ENCODE results near the gene CASZ1. TPM values are rescaled to one million over a fixed set of nuclear protein-coding genes. Genes with fewer than 3 reads are reported as not detected.

CASZ1 gene
- total and polyA plus RNA-seq, 10 of the 15 experiments (the other 5 are each of a cell fraction or from before 2014, with no cell fraction given), result 0.52 to 9.8 (median 3.7) TPM

GRCh38 chr1:10717296-10718082 lies 79.0 kb downstream of the CASZ1 start (continued):
- TF ChIP-seq, protein P1, sequence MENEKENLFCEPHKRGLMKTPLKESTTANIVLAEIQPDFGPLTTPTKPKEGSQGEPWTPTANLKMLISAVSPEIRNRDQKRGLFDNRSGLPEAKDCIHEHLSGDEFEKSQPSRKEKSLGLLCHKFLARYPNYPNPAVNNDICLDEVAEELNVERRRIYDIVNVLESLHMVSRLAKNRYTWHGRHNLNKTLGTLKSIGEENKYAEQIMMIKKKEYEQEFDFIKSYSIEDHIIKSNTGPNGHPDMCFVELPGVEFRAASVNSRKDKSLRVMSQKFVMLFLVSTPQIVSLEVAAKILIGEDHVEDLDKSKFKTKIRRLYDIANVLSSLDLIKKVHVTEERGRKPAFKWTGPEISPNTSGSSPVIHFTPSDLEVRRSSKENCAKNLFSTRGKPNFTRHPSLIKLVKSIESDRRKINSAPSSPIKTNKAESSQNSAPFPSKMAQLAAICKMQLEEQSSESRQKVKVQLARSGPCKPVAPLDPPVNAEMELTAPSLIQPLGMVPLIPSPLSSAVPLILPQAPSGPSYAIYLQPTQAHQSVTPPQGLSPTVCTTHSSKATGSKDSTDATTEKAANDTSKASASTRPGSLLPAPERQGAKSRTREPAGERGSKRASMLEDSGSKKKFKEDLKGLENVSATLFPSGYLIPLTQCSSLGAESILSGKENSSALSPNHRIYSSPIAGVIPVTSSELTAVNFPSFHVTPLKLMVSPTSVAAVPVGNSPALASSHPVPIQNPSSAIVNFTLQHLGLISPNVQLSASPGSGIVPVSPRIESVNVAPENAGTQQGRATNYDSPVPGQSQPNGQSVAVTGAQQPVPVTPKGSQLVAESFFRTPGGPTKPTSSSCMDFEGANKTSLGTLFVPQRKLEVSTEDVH (IDR thresholded peaks at IDR 0.05; ENCODE audit: low read depth, partially characterized antibody), result no peak
- TF ChIP-seq KAT2A (conservative IDR thresholded peaks at IDR 0.05; ENCODE audit: control insufficient read depth, low read depth, low read length), result no peak

DNA sequence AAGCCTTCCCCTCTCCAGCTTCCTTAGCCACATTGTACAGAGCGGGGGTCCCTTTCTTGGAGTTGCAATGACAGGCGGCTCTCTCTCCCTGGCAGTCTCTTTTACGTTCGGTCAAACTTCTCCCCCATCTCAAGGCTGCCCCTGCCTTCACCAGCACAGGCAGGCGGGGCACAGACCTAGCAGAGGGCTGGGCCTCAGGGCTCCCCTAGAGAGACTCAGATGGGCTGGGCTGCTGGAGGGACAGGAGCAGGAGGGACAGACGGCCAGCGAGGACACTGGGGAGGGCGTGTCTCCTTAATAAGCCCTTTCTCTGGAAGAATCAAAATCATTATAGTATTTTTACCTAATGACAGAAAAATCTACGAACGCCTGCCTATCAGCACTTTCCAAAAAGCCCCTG lies 79.6 kb downstream of the CASZ1 start:
- no peaks in the 10 kb centered on the region for H3K36me3 ChIP-seq (ENCODE audit: control insufficient read depth in 2 of 2, insufficient read depth in 2 of 2, low read length in 1 of 2)
- ChIA-PET SMC1A (ENCODE audit: uncharacterized antibody, unreplicated experiment) (interaction anchor here (0.6 kb wide), 1 partner anchor 191 kb away, joined by 3 read pairs; no protein-coding TSS in a partner anchor), POLR2A (no interaction called here), RAD21 (ENCODE audit: unreplicated experiment) (no interaction called here), CTCF (no interaction called here)
- no peak overlapping the region for H3K4me3 ChIP-seq
- in situ Hi-C loops (cut with MboI), result no loop called here
- no peak for FAIRE-seq
- no peaks in the 10 kb centered on the region for H3K9me3 ChIP-seq (replicated peaks; ENCODE audit: control insufficient read depth, insufficient read depth, low read length)
- H4K20me1 ChIP-seq (ENCODE audit: control insufficient read depth, insufficient read depth), result no peaks in the 10 kb centered on the region
- H2AFZ ChIP-seq (ENCODE audit: control insufficient read depth, low read depth, low read length), result no peak overlapping the region
- H3K4me1 ChIP-seq (ENCODE audit: control insufficient read depth, insufficient read depth, low read length), result no peaks in the 10 kb centered on the region
- no TSS peak for BruUV-seq (replicated peaks)
- H3K9ac ChIP-seq (ENCODE audit: control insufficient read depth, insufficient read depth, low read length), result no peak overlapping the region
- DNase-seq (ENCODE audit: low read depth, low spot score), result no peak
- no peaks in the 10 kb centered on the region for H3K79me2 ChIP-seq (ENCODE audit: control insufficient read depth, insufficient read depth, low read length)
- WGBS (ENCODE audit: insufficient coverage, insufficient replicate concordance, low lambda C conversion rate, missing lambda C conversion rate), result 26% methylated on average over 9 of the region's 10 CpGs
- H3K4me2 ChIP-seq (ENCODE audit: control insufficient read depth, insufficient read depth), result no peak overlapping the region
- intact Hi-C loops (cut with micrococcal nuclease; ENCODE audit: unreplicated experiment), result no loop called here
- no peak for ATAC-seq
- H3K27me3 ChIP-seq (replicated peaks in 1 of 2; ENCODE audit: control insufficient read depth in 2 of 2, insufficient read depth in 2 of 2, low read length in 1 of 2), result peaks cover 0 to 3% of the 10 kb centered on the region in 2 experiments; a peak in 2 of 4 replicates
- H3K27ac ChIP-seq (ENCODE audit: control insufficient read depth, insufficient read depth), result no peak overlapping the region
- TF ChIP-seq, protein P2, sequence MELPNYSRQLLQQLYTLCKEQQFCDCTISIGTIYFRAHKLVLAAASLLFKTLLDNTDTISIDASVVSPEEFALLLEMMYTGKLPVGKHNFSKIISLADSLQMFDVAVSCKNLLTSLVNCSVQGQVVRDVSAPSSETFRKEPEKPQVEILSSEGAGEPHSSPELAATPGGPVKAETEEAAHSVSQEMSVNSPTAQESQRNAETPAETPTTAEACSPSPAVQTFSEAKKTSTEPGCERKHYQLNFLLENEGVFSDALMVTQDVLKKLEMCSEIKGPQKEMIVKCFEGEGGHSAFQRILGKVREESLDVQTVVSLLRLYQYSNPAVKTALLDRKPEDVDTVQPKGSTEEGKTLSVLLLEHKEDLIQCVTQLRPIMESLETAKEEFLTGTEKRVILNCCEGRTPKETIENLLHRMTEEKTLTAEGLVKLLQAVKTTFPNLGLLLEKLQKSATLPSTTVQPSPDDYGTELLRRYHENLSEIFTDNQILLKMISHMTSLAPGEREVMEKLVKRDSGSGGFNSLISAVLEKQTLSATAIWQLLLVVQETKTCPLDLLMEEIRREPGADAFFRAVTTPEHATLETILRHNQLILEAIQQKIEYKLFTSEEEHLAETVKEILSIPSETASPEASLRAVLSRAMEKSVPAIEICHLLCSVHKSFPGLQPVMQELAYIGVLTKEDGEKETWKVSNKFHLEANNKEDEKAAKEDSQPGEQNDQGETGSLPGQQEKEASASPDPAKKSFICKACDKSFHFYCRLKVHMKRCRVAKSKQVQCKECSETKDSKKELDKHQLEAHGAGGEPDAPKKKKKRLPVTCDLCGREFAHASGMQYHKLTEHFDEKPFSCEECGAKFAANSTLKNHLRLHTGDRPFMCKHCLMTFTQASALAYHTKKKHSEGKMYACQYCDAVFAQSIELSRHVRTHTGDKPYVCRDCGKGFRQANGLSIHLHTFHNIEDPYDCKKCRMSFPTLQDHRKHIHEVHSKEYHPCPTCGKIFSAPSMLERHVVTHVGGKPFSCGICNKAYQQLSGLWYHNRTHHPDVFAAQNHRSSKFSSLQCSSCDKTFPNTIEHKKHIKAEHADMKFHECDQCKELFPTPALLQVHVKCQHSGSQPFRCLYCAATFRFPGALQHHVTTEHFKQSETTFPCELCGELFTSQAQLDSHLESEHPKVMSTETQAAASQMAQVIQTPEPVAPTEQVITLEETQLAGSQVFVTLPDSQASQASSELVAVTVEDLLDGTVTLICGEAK (IDR thresholded peaks at IDR 0.05; ENCODE audit: borderline replicate concordance), result no peak
- TF ChIP-seq KAT2A (conservative IDR thresholded peaks at IDR 0.05; ENCODE audit: control insufficient read depth, low read depth, low read length) (no peak), BHLHE40 (IDR thresholded peaks at IDR 0.05; ENCODE audit: borderline replicate concordance in 1 of 2, low read depth in 2 of 2, low read length in 1 of 2) (no peak), SMARCA5 (IDR thresholded peaks at IDR 0.05) (no peak), SMAD5 (IDR thresholded peaks at IDR 0.05; ENCODE audit: low read depth) (no peak), EZH2 (IDR thresholded peaks at IDR 0.05; ENCODE audit: borderline replicate concordance, control insufficient read depth, low read depth, low read length) (no peak), SP1 (IDR thresholded peaks at IDR 0.05; ENCODE audit: low read depth, low read length) (no peak), SREBF1 (IDR thresholded peaks at IDR 0.05; ENCODE audit: low read length) (no peak)
- TF ChIP-seq, protein P3, sequence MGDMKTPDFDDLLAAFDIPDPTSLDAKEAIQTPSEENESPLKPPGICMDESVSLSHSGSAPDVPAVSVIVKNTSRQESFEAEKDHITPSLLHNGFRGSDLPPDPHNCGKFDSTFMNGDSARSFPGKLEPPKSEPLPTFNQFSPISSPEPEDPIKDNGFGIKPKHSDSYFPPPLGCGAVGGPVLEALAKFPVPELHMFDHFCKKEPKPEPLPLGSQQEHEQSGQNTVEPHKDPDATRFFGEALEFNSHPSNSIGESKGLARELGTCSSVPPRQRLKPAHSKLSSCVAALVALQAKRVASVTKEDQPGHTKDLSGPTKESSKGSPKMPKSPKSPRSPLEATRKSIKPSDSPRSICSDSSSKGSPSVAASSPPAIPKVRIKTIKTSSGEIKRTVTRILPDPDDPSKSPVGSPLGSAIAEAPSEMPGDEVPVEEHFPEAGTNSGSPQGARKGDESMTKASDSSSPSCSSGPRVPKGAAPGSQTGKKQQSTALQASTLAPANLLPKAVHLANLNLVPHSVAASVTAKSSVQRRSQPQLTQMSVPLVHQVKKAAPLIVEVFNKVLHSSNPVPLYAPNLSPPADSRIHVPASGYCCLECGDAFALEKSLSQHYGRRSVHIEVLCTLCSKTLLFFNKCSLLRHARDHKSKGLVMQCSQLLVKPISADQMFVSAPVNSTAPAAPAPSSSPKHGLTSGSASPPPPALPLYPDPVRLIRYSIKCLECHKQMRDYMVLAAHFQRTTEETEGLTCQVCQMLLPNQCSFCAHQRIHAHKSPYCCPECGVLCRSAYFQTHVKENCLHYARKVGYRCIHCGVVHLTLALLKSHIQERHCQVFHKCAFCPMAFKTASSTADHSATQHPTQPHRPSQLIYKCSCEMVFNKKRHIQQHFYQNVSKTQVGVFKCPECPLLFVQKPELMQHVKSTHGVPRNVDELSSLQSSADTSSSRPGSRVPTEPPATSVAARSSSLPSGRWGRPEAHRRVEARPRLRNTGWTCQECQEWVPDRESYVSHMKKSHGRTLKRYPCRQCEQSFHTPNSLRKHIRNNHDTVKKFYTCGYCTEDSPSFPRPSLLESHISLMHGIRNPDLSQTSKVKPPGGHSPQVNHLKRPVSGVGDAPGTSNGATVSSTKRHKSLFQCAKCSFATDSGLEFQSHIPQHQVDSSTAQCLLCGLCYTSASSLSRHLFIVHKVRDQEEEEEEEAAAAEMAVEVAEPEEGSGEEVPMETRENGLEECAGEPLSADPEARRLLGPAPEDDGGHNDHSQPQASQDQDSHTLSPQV (IDR thresholded peaks at IDR 0.05), result no peak
